BE2C (cell line): Measurements from ENCODE around the gene PRPF4.

Experiments used
- DNase-seq: peaks from one replicate; pipeline ENCODE4 v3.0.0-alpha.2; 2020
- H3K27me3 ChIP-seq: fragments of 250-450 bp; sonication (Bioruptor Pico); 2 replicates; pipeline ENCODE4 v1.5.1; 2020; ENCODE audit warnings: mild to moderate bottlenecking
- H3K36me3 ChIP-seq: fragments of 250-450 bp; sonication (Bioruptor Pico); 2 replicates; pipeline ENCODE4 v1.5.1; 2020; ENCODE audit warnings: mild to moderate bottlenecking
- H3K4me1 ChIP-seq: fragments of 250-450 bp; sonication (Bioruptor Pico); 2 replicates; pipeline ENCODE4 v1.5.1; 2020
- H3K4me3 ChIP-seq: 2 replicates; pipeline ENCODE4 v1.5.1; 2011; ENCODE audit warnings: low read depth, low read length
- H3K9me3 ChIP-seq: fragments of 250-450 bp; sonication (Bioruptor Pico); 2 replicates; pipeline ENCODE4 v1.5.1; 2020
- TF ChIP-seq, protein P1 (sequence below): IDR thresholded peaks from 2 replicates; pipeline ENCODE4 v1.5.1; 2012; ENCODE audit warnings: mild to moderate bottlenecking, low read depth, low read length

The PRPF4 gene

DNA sequence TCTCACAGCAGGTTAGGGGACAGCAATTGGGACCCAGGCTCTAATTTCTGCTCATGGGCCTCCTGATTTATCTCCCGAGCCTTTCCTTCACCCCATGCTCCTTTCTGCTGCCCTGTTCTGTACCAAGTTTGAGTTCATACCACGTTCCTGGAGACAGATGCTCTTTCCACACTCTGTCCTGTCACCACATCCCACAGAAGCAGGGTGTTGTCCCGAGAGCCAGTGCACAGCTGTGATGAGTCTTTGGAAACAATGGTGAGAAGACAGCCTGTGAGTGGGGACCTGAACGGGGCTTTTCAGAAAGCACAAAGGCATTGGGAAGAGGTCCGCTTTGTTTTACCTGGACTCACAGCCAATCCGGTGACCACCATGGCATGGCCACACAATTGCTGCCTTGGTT is 47.2 kb downstream of the PRPF4 start:
- no peak for DNase-seq
- Histone ChIP-seq H3K9me3 (no peaks in the 10 kb centered on the region), H3K36me3 (no peaks in the 10 kb centered on the region), H3K4me3 (no peak overlapping the region), H3K27me3 (no peaks in the 10 kb centered on the region), H3K4me1 (peaks cover 4% of the 10 kb centered on the region; the same call in 1 of the 2 replicates)
- TF ChIP-seq, protein P1, sequence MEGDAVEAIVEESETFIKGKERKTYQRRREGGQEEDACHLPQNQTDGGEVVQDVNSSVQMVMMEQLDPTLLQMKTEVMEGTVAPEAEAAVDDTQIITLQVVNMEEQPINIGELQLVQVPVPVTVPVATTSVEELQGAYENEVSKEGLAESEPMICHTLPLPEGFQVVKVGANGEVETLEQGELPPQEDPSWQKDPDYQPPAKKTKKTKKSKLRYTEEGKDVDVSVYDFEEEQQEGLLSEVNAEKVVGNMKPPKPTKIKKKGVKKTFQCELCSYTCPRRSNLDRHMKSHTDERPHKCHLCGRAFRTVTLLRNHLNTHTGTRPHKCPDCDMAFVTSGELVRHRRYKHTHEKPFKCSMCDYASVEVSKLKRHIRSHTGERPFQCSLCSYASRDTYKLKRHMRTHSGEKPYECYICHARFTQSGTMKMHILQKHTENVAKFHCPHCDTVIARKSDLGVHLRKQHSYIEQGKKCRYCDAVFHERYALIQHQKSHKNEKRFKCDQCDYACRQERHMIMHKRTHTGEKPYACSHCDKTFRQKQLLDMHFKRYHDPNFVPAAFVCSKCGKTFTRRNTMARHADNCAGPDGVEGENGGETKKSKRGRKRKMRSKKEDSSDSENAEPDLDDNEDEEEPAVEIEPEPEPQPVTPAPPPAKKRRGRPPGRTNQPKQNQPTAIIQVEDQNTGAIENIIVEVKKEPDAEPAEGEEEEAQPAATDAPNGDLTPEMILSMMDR = no peak

DNA sequence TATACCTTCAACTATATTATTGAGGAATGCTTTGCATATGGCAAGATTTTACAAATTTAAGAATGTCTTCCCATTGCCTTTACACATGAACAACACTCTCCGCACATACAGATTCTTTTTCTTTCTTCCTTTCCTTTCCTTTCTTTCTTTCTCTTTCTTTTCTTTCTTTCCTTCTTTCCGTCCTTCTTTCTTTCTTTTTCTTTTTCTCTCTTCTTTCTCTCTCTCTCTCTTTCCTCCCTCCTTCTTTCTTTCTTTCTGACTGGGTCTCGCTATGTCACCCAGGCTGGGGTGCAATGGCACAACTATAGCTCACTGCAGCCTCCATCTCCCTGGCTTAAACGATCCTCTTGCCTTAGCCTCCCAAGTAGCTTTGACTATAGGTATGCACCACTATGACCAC is 50.8 kb downstream of the PRPF4 start:
- no peaks in the 10 kb centered on the region for H3K27me3 ChIP-seq
- no peaks in the 10 kb centered on the region for H3K4me1 ChIP-seq
- no peak overlapping the region for H3K4me3 ChIP-seq
- H3K9me3 ChIP-seq = no peaks in the 10 kb centered on the region
- TF ChIP-seq, protein P1 = no peak
- no peak for DNase-seq
- H3K36me3 ChIP-seq = no peaks in the 10 kb centered on the region

DNA sequence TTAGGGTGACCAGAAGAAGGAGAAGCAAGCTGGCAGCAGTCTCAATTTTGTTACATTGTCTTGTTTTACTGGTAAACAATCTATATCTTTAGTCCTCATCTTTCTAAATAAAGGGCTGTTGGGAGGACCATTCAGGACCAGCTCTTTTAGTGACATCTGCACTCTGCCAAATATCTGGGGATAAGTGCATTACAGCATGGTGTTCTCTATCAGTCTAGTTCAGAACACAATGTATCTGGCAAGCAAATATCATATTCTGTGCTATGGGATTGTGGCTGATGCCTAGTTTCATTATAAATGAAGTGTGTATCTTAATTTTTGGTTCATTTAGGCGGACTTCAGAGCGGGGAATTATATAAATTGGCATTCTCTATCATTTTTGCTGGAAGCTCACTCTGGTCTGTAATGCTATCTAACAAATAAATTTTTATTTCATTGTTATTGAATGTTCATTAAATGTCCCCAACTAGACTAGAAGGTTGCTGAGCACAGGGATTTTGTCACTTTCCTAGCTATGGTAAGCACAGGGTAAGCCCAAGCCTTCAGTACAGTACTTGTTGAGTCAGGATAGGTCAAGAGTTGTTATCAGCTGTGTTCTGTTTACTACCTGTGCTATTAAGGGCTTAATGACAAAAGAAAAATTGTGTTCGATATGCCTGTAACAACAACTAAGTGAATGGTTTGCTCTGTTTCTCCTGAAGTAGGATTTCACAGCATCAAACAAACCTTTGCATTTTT is 52.8 kb downstream of the PRPF4 start:
- no peak overlapping the region for H3K4me3 ChIP-seq
- H3K27me3 ChIP-seq = no peaks in the 10 kb centered on the region
- H3K36me3 ChIP-seq = no peaks in the 10 kb centered on the region
- H3K9me3 ChIP-seq = no peaks in the 10 kb centered on the region
- TF ChIP-seq, protein P1 = no peak
- DNase-seq = no peak
- H3K4me1 ChIP-seq = no peaks in the 10 kb centered on the region

DNA sequence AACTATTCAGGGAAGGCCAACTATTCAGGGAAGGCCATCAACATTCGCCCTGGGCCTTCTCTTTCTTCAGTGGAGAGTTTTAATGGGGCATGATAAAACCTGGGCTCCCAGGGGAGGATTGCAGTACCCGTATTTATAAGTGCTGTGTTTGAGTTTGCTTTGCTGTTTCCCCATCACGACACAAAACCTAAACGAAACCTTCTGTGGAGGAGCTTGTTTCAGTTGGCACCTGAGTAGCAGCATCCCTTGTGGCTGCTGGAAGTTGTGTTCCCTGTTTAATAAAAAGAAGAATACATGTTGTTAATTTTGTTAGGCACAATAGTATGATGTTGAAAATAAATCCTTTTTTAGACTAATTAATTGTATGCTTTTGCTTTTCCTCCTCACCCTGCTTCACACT is 56.3 kb downstream of the PRPF4 start:
- H3K4me3 ChIP-seq = no peak overlapping the region
- no peak for DNase-seq
- H3K9me3 ChIP-seq = no peaks in the 10 kb centered on the region
- no peaks in the 10 kb centered on the region for H3K27me3 ChIP-seq
- H3K36me3 ChIP-seq = no peaks in the 10 kb centered on the region
- H3K4me1 ChIP-seq = no peaks in the 10 kb centered on the region
- TF ChIP-seq, protein P1 = no peak

DNA sequence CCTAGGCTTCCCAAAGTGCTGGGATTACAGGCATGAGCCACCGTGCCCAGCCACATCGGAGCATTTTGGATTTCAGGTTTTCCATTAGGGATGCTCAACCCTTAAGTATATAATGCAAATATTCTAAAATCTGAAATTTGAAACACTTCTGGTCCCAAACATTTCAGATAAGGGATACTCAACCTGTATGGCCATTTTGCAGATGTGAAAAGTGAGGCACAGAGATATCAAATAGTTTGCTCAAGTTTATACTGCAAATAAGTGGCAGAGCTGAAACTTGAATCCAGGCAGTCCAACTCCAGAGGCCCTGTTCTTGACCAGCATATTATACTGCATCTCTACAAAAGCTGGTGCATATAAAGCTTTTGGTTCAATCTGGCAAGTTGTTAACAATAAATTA is 62.3 kb downstream of the PRPF4 start:
- Histone ChIP-seq H3K36me3 (no peaks in the 10 kb centered on the region), H3K9me3 (no peaks in the 10 kb centered on the region), H3K4me3 (no peak overlapping the region), H3K27me3 (no peaks in the 10 kb centered on the region), H3K4me1 (no peaks in the 10 kb centered on the region)
- TF ChIP-seq, protein P1 = no peak
- no peak for DNase-seq

DNA sequence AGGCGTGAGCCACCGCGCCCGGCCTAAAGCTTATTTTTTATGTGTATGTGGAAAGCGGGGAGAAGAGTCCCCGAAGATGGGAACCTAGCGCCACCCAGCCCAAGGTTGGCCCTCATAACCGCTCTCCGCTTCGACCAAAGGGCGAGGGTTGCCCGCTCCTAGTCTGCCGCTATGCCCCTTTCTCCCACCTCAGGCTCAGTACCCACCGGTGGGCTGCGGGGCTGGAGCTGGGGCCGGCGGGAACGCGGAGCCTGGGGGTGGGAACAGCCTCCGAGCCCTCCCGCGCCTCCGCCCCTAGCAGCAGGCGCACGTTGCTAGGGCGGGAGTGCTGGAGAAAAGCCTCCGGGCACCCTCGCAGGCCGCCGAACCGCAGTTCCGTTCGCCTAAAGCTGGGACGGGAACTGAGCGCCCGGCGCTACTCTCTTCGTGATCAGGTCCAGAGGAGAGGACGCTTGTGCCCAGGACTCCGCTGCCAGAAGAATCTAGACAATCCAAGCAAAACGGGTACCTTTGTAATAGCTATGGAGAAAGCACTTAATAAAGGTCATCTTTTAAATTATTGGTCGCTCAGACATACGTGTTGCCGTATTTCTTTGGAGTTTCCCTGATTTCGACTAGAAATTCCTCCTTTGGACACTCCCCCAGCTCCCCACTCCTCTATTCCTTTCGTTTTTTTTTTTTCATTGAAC is 64.7 kb downstream of the PRPF4 start, which contains the start of gene WDR31:
Gene WDR31 (minus strand): TSS at position 265 of the 689 bp plus-strand sequence. CDS start 8,253 bp downstream, outside the sequence.
- no peaks in the 10 kb centered on the region for H3K36me3 ChIP-seq
- no peaks in the 10 kb centered on the region for H3K27me3 ChIP-seq
- no peaks in the 10 kb centered on the region for H3K9me3 ChIP-seq
- H3K4me1 ChIP-seq = peaks cover 9% of the 10 kb centered on the region; the same call in 1 of the 2 replicates
- TF ChIP-seq, protein P1 = no peak
- peak within 1 kb of the TSS; percentile 79 for H3K4me3 ChIP-seq
- DNase-seq = peak; percentile 90
